GM08714 (cell line): ENCODE measurements around the gene ARHGAP8.

Experiments used
- H3K4me3 ChIP-seq: fragments of 200-500 bp; sonication (Bioruptor generic); 2 replicates; pipeline ENCODE4 v1.5.1; 2014; ENCODE audit warnings: mild to moderate bottlenecking, low read length, inconsistent platforms
- ZNF274 ChIP-seq: IDR thresholded peaks from 2 replicates; pipeline ENCODE4 v1.6.1; 2012; ENCODE audit warnings: mild to moderate bottlenecking, low read depth, low read length

ARHGAP8 gene

DNA sequence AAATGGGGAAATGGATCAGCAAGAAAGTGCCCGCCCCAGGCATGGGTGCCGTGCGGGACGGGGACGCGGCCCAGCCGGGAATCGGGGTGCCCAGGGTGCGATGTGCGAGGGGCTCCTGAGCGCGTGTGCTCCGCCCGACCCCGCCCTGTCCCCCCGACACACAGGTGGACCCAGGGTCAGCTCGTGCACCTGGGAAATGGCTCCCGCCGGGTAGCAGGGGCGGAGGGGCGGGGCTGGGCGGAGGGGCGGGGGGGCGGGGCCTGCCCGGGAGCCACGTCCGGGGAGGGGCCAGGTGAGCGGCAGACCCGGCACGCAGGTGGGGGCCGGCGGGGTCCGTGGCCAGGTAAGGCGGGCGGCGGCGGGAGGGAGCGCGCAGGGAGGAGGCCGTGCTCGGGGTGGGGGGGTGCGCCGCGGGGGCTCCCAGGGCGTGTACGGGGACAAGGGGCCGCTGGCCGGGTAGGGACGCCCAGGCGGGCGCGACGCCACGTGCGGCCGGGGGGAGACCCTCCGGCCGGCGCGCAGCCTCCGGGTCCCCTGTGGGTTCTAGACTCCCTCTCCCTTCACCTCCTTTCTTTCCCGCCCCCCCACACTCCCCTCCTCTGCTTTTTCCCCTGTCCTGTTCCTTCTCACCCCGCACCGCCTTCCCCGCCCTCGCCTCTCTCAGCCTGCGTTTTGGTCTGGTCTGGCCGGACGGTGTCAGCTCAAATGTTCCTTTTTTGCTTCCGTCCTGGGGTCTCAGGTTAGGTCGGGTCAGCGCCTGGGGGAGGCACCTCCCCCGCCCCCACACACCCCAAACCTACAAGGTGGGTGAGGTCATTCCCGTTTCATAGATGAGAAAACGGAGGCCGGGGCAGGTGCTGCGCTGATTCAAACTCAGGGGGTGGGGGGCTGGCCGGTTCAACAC lies at the start of gene ARHGAP8:
TSS of gene ARHGAP8 (plus strand) at position 291 of the 904 bp plus-strand sequence. CDS start 33,953 bp downstream, outside the sequence.
- no peak for TF ChIP-seq ZNF274
- peak within 1 kb of the TSS; percentile 6; the same call in 1 of the 2 replicates for H3K4me3 ChIP-seq

DNA sequence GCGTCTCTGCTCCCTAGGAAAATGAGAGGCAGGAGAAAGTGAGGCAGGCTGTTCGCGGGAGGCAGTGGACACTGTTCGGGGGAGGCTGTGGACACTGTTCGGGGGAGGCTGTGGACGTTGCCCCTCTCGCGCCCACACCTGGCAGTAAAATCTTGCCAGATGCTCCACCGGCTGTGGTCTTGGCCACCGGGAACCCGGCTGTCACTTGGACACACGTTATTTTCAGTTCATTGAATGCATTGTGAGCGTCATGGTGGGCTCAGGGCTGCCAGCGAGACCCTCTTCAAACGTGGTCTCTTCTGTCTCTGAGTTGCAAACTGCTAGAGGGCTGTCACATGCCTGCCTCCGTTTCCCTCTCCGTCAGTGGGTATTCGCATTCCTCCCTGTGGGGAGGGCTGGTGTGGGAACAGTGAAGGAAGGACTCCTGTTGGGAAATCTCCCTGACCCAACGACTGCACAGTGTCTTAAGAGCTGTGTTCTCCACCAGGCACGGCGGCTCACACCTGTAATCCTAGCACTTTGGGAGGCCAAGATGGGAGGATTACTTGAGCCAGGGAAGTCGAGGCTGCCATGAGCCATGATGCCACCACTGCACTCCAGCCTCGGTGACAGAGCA lies 49.0 kb upstream of the ARHGAP8 start:
- H3K4me3 ChIP-seq, result peak overlapping the region; percentile 77; the same call in 1 of the 2 replicates
- TF ChIP-seq ZNF274, result no peak

DNA sequence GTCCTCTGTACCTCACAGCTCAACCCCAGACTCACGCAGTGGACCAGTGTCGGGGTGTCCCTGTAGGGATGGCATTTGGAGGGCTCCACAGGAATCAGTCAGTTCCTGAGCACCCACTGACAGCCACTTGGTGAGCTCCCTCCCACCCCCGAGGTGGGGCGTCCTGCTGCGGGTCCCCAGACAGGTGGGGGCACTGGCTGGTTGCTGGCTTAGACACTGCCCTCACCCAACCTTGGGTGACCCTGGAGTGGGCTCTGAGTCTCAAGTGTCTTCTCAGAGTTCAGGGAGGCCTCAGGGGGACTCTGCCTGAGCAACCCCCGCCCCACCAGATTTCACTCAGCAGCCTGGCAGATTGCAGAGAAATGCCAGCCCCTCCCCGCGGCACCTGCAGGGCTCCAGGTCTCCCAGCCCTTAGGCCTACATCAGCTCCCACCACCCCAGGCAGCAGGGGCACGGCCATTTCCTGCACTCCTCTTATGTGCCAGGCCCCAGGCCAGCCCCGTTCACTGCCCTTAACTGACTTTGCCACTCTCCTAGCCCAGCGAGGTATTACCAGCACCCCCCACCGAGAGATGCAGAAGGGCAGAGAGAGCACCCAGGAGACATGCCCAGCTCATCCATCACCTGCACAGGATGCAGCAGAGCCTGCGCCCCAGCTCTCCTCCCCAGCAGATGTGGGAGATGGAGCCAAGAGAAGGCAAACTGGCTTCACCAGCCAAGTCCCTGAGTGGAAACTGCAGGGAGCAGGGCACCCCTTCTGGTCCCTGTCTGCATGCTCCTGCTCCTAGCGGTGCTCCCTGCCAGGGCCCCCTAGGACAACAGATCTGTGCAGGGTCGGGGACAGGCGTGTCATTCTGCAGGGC lies 48.0 kb upstream of the ARHGAP8 start:
- no peak for TF ChIP-seq ZNF274
- H3K4me3 ChIP-seq, result no peak overlapping the region

DNA sequence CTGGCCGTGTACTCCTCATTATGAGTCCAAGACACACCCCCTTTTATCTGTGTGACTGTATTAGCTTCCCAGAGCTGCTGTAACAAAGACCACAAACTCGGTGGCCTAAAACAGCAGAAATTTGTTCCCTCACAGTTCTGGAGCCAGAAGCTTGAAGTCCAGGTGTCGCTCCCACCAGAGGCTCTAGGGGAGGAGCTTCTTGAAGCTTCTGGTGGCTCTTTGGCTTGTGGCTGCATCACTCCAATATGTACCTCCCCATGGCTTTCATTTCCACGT lies 47.4 kb upstream of the ARHGAP8 start:
- TF ChIP-seq ZNF274, result no peak
- H3K4me3 ChIP-seq, result no peak overlapping the region

DNA sequence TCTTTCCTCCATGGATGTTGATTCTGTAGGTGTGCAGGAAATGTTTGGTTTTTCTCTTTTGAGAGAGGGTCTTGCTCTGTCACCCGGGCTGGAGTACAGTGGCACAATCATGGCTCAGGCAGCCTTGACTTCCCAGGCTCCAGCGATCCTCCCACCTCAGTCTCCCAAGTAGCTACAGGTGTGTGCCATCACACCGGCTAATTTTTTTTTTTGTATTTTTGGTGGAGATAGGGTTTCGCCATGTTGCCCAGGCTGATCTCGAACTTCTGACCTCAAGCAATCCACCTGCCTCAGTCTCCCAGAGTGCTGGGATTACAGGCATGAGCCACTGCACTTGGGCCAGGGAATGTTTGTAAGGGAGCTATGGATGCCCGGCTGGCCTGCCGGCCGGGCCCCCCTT lies 45.9 kb upstream of the ARHGAP8 start:
- H3K4me3 ChIP-seq, result no peak overlapping the region
- no peak for TF ChIP-seq ZNF274

DNA sequence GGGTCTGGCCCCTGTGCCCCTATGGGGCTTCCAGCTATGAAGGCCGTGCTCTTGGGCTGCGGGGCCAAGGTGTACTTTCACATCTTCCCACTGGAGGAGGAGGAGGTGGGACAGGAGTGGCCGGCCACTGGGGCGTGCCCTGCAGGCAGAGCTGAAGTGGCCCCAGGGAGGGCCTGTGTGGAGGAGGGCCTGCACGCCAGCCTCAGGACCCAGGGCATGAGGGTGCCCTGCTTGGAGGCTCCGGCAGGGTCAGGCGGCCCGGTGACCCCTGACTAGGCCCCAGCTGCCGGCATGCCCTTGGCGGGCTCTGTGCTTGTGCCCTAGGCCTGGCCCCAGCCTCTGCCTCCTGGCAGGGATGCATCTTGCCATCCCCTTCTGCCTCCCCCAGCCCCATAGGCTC lies 45.2 kb upstream of the ARHGAP8 start:
- no peak for TF ChIP-seq ZNF274
- H3K4me3 ChIP-seq, result no peak overlapping the region

DNA sequence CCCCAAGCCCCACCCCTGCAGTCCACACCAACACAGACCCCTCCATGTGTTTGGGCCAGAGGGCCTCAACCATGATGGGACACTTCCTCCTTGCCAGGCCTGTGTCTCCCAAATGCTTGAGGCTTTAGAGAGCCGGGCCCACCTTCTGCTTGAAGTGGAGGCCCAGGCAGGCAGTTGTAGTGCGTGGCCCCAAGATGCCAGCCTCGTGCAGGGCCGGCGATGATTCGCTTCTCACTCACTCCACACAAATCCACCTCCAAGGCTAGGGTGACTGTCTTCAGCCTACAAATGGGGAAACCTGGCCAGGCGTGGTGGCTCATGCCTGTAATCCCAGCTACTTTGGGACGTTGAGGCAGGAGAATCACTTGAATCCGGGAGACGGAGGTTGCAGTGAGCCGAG lies 44.6 kb upstream of the ARHGAP8 start:
- no peak for TF ChIP-seq ZNF274
- H3K4me3 ChIP-seq, result no peak overlapping the region

DNA sequence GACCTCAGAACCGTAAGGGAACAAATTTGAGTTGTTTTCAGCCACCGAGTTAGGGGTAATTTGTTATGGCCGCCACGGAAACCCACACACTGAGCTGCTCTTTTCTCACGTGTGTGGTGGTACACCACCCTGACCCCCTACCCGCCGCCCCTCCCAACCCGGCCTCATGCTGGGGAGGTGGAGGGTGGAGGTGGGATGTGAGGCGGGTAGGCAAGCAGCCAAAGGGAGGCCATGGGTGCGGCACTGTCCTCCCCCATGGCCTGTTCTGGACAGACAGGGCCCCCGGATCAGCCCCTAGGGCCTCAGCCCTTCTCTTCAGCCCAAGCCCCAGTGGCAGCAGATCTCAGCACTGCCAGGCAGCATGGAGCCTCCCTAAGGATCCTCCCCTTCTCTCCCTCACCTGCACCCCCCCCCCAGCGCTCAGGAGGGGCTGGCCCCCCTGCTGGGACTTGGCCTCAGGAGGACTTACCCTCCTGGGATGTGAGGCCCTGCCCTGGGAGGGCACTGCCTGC lies 42.4 kb upstream of the ARHGAP8 start:
- H3K4me3 ChIP-seq, result no peak overlapping the region
- TF ChIP-seq ZNF274, result no peak

DNA sequence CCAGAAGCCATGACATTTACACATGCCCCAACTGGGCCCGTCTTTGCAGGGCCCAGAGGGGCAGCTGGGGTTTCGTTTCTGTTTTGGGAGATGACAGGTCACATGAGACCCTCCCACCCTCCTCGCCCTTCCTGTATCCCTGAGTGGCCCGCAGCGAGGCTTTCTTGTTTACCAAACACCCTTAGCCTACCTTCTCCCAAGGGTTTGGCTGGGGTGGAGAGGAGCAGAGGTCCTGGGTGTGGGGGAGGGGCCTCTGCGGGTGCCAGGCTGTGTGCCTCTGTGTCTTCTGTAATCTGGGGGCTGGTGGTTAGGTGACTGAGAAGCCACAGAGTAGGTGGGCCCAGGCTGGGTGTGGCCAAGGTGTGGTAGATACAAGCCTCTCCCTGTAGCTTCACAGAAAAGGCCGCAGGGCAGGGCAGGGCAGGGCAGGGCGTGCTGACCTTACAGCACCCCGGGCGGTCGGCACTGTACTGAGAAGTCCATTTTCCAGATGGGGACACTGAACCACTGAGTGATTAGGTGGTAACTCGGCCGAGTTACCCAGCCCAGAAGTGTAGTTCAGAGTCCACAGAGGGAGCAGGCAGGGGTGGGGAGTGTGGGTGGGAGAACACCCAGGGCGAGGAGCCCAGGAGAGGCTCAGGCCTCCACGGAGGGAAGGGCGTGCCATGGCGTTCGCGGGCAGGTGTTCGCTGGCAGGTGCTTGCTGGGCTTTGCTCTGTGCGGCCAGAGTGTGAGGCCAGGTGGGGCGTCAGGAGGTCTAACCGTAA lies 41.7 kb upstream of the ARHGAP8 start:
- no peak for TF ChIP-seq ZNF274
- no peak overlapping the region for H3K4me3 ChIP-seq

DNA sequence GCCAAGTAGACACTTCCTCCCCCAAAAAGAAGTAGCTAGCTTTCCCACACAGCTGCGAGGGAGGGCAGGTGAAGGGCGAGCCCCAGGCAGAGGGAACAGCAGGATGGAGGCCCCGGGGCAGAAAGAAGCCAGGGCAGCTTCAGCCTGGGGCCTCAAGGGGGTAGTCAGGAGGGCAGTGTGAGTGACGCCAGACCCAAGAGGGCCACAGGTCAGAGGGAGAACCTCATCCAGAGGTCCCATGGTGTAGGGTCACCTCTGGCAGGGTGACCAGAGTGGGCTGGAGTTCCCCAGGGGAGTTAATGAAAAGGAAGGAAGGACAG lies 41.2 kb upstream of the ARHGAP8 start:
- TF ChIP-seq ZNF274, result no peak
- no peak overlapping the region for H3K4me3 ChIP-seq

DNA sequence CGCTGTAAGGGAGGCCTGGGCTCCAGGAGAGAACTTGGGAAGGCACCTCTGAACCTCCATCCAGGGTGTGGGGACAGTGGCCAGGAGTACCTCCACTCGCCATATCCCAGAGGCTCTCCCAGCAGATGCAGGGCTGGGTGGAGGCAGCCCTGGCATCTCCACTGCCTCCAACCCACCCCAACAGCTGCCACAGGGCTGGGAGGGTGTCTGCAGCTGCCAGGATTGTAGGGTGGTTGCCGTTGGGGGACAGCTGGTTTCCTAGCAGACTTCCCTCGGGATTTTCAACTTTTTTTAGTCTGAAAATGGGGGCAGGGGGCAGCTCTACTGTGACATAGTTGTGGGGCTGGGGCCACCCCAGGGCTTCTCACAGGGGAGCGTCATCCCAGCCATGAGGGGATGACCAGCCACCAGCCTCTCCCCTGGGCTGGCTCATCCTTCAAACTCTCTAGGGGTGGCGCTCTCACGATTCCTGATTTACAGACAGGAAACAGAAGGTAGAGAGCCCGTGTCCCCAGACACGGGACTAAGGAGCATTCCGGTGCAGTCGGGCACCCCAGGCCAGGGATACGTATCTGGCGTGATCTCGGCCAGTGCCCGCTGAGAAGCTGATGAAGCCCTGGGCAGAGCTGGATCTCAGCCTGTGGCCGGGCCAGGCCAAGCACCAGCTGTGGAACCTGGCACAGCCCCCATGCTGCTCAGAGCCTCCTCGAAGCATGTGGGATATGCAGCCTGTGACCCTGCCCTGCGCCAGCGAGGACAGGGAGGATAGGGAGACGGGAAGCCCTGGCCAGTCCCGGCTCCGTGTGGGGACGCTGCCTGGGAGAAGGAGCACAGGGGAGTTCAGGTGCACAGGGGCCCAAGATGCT lies 40.5 kb upstream of the ARHGAP8 start:
- no peak for TF ChIP-seq ZNF274

DNA sequence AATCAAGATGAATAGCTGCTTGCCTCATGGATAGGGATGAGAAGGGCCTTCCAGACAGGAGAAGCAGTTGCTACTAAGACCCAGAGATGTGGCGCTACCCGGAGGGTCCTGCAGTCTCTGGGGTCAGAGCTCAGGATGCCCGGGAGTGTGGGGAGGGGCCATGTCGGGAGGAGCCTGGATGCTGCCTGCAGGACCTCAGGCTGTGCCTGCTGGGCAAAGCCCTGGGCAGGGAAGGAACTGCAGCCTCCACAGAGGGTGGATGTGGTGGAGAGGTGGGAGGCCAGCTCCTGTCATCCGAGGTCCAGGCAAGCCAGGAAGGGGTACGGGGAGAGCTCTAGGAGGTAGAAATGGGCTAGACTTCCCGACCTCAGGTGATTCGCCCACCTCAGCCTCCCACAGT lies 39.4 kb upstream of the ARHGAP8 start:
- no peak overlapping the region for H3K4me3 ChIP-seq

More for the DNA sequence above, 40.5 kb upstream of the ARHGAP8 start:
- no peak overlapping the region for H3K4me3 ChIP-seq

More for the DNA sequence above, 39.4 kb upstream of the ARHGAP8 start:
- TF ChIP-seq ZNF274, result no peak
